HG03159 (cell line): ENCODE data around the gene KDM3B.
"Not testable (repeated sequence)": the region's sequence is repeated elsewhere in the genome, so short reads cannot be mapped to it uniquely, and the experiment has no call there.

ENCODE experiments used
- ATAC-seq: cut with Tn5 transposase; IDR thresholded peaks from one replicate; pipeline ENCODE4 v1.9.1; 2021; ENCODE audit warnings: mild to moderate bottlenecking, moderate library complexity; ENCODE audit not compliant: unreplicated experiment

The KDM3B gene

DNA sequence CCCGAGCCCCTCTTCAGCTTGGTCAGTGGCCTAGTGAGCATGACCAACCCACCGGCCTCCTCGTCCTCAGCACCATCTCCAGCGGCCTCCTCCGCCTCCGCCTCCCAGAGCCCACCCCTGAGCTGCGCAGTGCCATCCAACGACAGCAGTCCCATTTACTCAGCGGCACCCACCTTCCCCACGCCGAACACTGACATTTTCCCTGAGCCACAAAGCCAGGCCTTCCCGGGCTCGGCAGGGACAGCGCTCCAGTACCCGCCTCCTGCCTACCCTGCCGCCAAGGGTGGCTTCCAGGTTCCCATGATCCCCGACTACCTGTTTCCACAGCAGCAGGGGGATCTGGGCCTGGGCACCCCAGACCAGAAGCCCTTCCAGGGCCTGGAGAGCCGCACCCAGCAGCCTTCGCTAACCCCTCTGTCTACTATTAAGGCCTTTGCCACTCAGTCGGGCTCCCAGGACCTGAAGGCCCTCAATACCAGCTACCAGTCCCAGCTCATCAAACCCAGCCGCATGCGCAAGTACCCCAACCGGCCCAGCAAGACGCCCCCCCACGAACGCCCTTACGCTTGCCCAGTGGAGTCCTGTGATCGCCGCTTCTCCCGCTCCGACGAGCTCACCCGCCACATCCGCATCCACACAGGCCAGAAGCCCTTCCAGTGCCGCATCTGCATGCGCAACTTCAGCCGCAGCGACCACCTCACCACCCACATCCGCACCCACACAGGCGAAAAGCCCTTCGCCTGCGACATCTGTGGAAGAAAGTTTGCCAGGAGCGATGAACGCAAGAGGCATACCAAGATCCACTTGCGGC is 114.6 kb downstream of the KDM3B start:
- ATAC-seq = no peak

- ATAC-seq = no peak
These were observed 115.2 kb downstream of the KDM3B start for GRCh38 chr5:138467711-138468132.

DNA sequence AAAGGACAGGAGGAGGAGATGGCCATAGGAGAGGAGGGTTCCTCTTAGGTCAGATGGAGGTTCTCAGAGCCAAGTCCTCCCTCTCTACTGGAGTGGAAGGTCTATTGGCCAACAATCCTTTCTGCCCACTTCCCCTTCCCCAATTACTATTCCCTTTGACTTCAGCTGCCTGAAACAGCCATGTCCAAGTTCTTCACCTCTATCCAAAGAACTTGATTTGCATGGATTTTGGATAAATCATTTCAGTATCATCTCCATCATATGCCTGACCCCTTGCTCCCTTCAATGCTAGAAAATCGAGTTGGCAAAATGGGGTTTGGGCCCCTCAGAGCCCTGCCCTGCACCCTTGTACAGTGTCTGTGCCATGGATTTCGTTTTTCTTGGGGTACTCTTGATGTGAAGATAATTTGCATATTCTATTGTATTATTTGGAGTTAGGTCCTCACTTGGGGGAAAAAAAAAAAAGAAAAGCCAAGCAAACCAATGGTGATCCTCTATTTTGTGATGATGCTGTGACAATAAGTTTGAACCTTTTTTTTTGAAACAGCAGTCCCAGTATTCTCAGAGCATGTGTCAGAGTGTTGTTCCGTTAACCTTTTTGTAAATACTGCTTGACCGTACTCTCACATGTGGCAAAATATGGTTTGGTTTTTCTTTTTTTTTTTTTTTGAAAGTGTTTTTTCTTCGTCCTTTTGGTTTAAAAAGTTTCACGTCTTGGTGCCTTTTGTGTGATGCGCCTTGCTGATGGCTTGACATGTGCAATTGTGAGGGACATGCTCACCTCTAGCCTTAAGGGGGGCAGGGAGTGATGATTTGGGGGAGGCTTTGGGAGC is 115.9 kb downstream of the KDM3B start:
- no peak for ATAC-seq

GRCh38 chr5:138468966-138469539 is 116.6 kb downstream of the KDM3B start:
- no peak for ATAC-seq

DNA sequence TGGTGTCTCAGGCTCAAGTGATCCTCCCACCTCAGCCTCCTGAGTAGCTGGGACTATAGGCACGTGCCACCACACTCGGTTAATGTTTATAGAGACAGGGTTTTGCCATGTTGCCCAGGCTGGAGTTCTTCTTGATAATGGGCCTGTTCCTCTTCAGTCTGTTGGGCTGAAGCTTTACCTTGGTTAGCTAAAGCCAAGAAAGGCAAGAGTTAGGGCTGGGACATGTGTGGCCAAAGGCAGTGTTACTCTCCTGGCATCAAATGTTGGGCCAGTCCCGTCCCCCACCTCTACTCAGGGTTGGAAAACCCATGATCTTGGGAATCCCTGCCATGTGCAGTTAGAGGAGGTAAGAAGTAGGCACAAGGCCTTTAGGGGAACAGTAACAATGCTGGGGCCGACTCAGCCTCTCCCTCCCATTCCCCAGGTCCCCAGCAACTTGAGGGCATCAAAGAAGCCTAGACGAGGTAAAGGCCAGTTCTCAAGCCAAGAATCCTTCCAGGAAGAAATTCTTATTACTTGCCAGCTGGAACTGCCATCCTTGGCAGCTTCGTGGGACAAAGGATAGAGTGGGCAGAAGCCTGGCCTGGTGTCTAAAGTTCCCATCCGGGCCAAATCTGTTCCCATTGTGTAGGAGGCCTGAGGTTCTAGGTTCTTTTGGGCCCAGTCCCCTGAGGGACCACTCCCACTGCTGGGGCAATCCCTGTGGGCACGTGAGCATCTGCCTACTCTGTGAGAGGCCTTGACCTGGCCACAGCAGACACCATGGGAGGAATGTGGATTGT is 117.2 kb downstream of the KDM3B start:
- no peak for ATAC-seq

- ATAC-seq = no peak
These were observed 118.0 kb downstream of the KDM3B start for GRCh38 chr5:138470322-138471051.

GRCh38 chr5:138471052-138471361 is 118.5 kb downstream of the KDM3B start:
- ATAC-seq = no peak

DNA sequence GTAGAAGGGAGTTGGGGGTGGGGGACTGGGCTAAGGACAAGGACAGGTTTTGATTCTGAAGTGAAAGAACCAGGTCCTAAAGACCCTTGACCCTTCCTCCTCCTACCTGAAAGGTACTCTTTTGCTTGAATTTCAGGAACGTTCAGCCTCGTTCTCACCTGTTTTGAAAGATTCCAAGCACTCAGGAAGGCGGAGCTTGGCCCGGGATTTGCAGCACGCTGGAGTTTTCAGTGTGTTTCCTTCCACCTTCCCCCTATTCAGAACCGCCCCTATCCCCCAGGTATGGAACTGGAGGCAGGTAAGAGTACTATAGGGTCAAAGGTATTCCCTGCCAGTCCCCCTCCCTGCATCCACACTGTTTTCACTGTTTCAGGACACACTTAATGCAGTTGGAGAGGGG is 119.9 kb downstream of the KDM3B start:
- no peak for ATAC-seq

- not testable (repeated sequence) for ATAC-seq
These were observed 120.7 kb downstream of the KDM3B start for GRCh38 chr5:138473151-138473550.

GRCh38 chr5:138476918-138477317 is 124.4 kb downstream of the KDM3B start:
- ATAC-seq = no peak

GRCh38 chr5:138482638-138483037 is 130.2 kb downstream of the KDM3B start:
- ATAC-seq = no peak
